Thoracic aorta (tissue), 2 donors: Measurements from ENCODE around the gene MRAP. TPM values are rescaled to one million over a fixed set of nuclear protein-coding genes. Genes with fewer than 3 reads are reported as not detected.

Source experiments
- ATAC-seq: fragments of 150-250 bp; one replicate; pipeline ENCODE4 v1.8.0; 2017; ENCODE audit warnings: low read depth; ENCODE audit not compliant: insufficient number of reproducible peaks, low FRiP score
- DNase-seq: peaks from one replicate; pipeline ENCODE4 v3.0.0-alpha.2; 2020; ENCODE audit warnings: low spot score
- H3K27ac ChIP-seq, 2 donors: fragments of 200-600 bp; sonication (generic); 1 replicate in 1 of 2; 2 replicates in 1 of 2; pipeline ENCODE4 v1.5.1; 2016; ENCODE audit warnings: mild to moderate bottlenecking in 2 of 2, moderate library complexity in 2 of 2
- H3K27me3 ChIP-seq: fragments of 200-600 bp; sonication (generic); replicated peaks from 2 replicates; pipeline ENCODE4 v1.6.0; 2016; ENCODE audit warnings: mild to moderate bottlenecking; ENCODE audit not compliant: insufficient read depth
- H3K36me3 ChIP-seq: fragments of 200-600 bp; sonication (generic); one replicate; pipeline ENCODE4 v1.5.1; 2016
- H3K4me1 ChIP-seq, 2 donors: fragments of 200-600 bp; sonication (generic); 1 replicate in 1 of 2; 2 replicates in 1 of 2; pipeline versions ENCODE4 v1.5.1 to v1.6.0; 2016; ENCODE audit warnings: low read depth in 2 of 2, mild to moderate bottlenecking in 1 of 2; ENCODE audit not compliant: control insufficient read depth in 1 of 2
- H3K4me3 ChIP-seq: fragments of 200-600 bp; sonication (generic); 2 replicates; pipeline ENCODE4 v1.5.1; 2016; ENCODE audit warnings: mild to moderate bottlenecking
- H3K9me3 ChIP-seq: fragments of 200-600 bp; sonication (generic); 2 replicates; pipeline ENCODE4 v1.5.1; 2016
- CTCF ChIP-seq: fragments of 200-600 bp; sonication (generic); IDR thresholded peaks from one replicate; pipeline ENCODE4 v1.5.1; 2019; ENCODE audit warnings: antibody characterized with exemption
- total RNA-seq, 2 donors: library from RNA; depleted of rRNA; stranded (reverse); fragments of >200 nt; gene quantifications; one replicate each; pipeline versions ENCODE4 v1.1.0 to v1.2.3, GENCODE V29; 2016

MRAP gene
- total RNA-seq, 2 donors from 2014 or later = not detected

GRCh38 chr21:32315511-32316281, 17.0 kb downstream of the MRAP start:
- Histone ChIP-seq H3K9me3 (no peaks in the 10 kb centered on the region), H3K4me3 (no peak overlapping the region), H3K27me3 (no peaks in the 10 kb centered on the region), H3K27ac (no peak overlapping the region), H3K4me1 (no peaks in the 10 kb centered on the region), H3K36me3 (peaks cover 67% of the 10 kb centered on the region)
- DNase-seq (no peak), ATAC-seq (no peak)
- no peak for TF ChIP-seq CTCF

- no peak for ATAC-seq
- H3K4me3 ChIP-seq = no peak overlapping the region
- no peaks in the 10 kb centered on the region for H3K9me3 ChIP-seq
- no peaks in the 10 kb centered on the region for H3K4me1 ChIP-seq
- DNase-seq = no peak
- H3K27me3 ChIP-seq = no peaks in the 10 kb centered on the region
- H3K27ac ChIP-seq = no peak overlapping the region
- H3K36me3 ChIP-seq = peaks cover 73% of the 10 kb centered on the region
- TF ChIP-seq CTCF = no peak
Observed at GRCh38 chr21:32316361-32317215, 17.9 kb downstream of the MRAP start.

DNA sequence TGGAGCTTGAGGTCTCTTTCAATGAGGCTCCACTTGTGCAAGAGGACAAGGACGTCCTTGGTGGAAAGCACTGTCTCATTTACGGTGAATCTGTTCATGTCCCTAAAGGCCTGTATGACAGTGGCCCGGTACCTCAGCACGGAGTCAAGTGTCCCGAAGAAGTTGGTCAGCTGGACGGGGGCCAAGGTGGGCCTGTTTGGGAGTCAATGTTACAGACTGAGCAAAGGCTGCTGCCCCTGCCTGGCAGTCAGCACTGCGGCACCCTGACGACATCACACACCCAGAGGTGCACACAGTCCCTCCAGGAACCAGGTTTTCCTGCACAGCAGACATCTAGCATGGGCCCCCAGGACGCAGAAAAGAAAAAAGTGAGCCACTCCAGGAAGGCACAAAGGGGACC, 19.1 kb downstream of the MRAP start:
- Histone ChIP-seq H3K36me3 (peaks cover 79% of the 10 kb centered on the region), H3K4me1 (no peaks in the 10 kb centered on the region), H3K27ac (no peak overlapping the region), H3K4me3 (no peak overlapping the region), H3K27me3 (no peaks in the 10 kb centered on the region), H3K9me3 (no peaks in the 10 kb centered on the region)
- TF ChIP-seq CTCF = no peak
- DNase-seq = no peak
- no peak for ATAC-seq

- H3K36me3 ChIP-seq = peaks cover 83% of the 10 kb centered on the region
- H3K27me3 ChIP-seq = no peaks in the 10 kb centered on the region
- no peak overlapping the region for H3K4me3 ChIP-seq
- H3K27ac ChIP-seq = no peak overlapping the region
- TF ChIP-seq CTCF = no peak
- no peak for DNase-seq
- no peaks in the 10 kb centered on the region for H3K9me3 ChIP-seq
- H3K4me1 ChIP-seq = no peaks in the 10 kb centered on the region
- no peak for ATAC-seq
Observed at GRCh38 chr21:32319012-32319411, 20.4 kb downstream of the MRAP start.

DNA sequence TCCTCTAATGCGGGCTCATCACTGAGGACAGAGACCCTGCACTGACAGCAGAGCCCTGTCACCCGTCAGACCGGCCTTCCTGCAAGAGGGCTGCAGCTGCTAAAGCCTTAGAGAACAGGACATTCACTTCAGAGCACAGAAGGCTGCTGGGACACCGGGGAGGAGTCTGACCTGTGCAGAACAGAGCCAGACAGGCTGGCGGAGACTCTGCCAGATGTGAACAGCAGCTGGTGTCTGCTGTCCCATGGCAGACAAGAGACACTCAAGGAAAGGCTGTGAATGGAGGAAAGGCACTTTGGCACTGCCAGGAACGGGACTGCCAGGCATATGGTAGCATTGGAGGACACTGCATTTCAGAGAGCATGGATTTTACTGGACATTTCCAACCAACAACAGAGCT, 21.4 kb downstream of the MRAP start:
- no peak overlapping the region for H3K27ac ChIP-seq
- ATAC-seq (no peak), DNase-seq (no peak)
- TF ChIP-seq CTCF = no peak
- no peak overlapping the region for H3K4me3 ChIP-seq
- peaks cover 84% of the 10 kb centered on the region for H3K36me3 ChIP-seq
- no peaks in the 10 kb centered on the region for H3K4me1 ChIP-seq
- H3K9me3 ChIP-seq = no peaks in the 10 kb centered on the region
- H3K27me3 ChIP-seq = no peaks in the 10 kb centered on the region
